Endodermal cell (in vitro differentiated cells): Measurements from ENCODE around the gene PACRG. TPM values are rescaled to one million over a fixed set of nuclear protein-coding genes. Genes with fewer than 3 reads are reported as not detected.

Experiments used
- DNase-seq: peaks from one replicate; pipeline ENCODE4 v3.0.0-alpha.2; 2017
- H3K27ac ChIP-seq: 2 replicates; pipeline ENCODE4 v1.5.1; 2013; ENCODE audit warnings: mild to moderate bottlenecking, low read depth, low read length, moderate library complexity
- H3K27me3 ChIP-seq: 2 replicates; pipeline ENCODE4 v1.6.1; 2013; ENCODE audit warnings: mild to moderate bottlenecking, low read length, moderate library complexity; ENCODE audit not compliant: insufficient read depth, control insufficient read depth, poor library complexity, severe bottlenecking
- H3K36me3 ChIP-seq: 2 replicates; pipeline ENCODE4 v1.7.0; 2013; ENCODE audit warnings: mild to moderate bottlenecking, low read length, moderate library complexity; ENCODE audit not compliant: control insufficient read depth, insufficient read depth
- H3K4me1 ChIP-seq: one replicate; pipeline ENCODE4 v1.7.0; 2013; ENCODE audit warnings: low read length; ENCODE audit not compliant: control insufficient read depth, insufficient read depth
- H3K4me3 ChIP-seq: 2 replicates; pipeline ENCODE4 v1.5.1; 2013; ENCODE audit warnings: mild to moderate bottlenecking, low read length, moderate library complexity
- H3K9ac ChIP-seq: 2 replicates; pipeline ENCODE4 v1.6.1; 2013; ENCODE audit warnings: mild to moderate bottlenecking, low read length, moderate library complexity; ENCODE audit not compliant: poor library complexity, severe bottlenecking; ENCODE audit errors: extremely low read depth
- H3K9me3 ChIP-seq: 2 replicates; pipeline ENCODE4 v1.6.1; 2013; ENCODE audit warnings: mild to moderate bottlenecking, low read length, moderate library complexity; ENCODE audit not compliant: control insufficient read depth
- H3K27ac Mint-ChIP-seq: 2 replicates; pipeline ENCODE4 v1.8.0; 2020; ENCODE audit warnings: mixed read lengths
- H3K27me3 Mint-ChIP-seq: 2 replicates; pipeline ENCODE4 v1.8.0; 2021; ENCODE audit warnings: mild to moderate bottlenecking, mixed read lengths; ENCODE audit not compliant: insufficient read depth
- H3K36me3 Mint-ChIP-seq: 2 replicates; pipeline ENCODE4 v1.8.0; 2020; ENCODE audit warnings: low read depth, mixed read lengths
- H3K4me1 Mint-ChIP-seq: 2 replicates; pipeline ENCODE4 v1.8.0; 2020; ENCODE audit warnings: mixed read lengths
- H3K4me3 Mint-ChIP-seq: 2 replicates; pipeline ENCODE4 v1.8.0; 2020; ENCODE audit warnings: mild to moderate bottlenecking, moderate library complexity, mixed read lengths
- H3K9me3 Mint-ChIP-seq: 2 replicates; pipeline ENCODE4 v1.8.0; 2020; ENCODE audit warnings: mild to moderate bottlenecking, mixed read lengths
- WGBS, 2 experiments: methylation state at CpG; one replicate each; pipeline versions ENCODE4 v1.1.5 to v1.1.7; 2013; ENCODE audit warnings: missing lambda C conversion rate in 2 of 2, mixed read lengths in 1 of 2; ENCODE audit not compliant: insufficient coverage in 1 of 2, insufficient read length in 1 of 2; 5-methylcytosine and 5-hydroxymethylcytosine counted together
- total RNA-seq, 2 donors: library from RNA; stranded (reverse); fragmentation: NEBNext Ultra II Directional in 1 of 2; extraction: Animal tissue kit (Norgen Biotek cat#: 25700) in 1 of 2; gene quantifications; 2 replicates in 1 of 2; 3 replicates in 1 of 2; pipeline ENCODE4 v1.2.1, GENCODE V29; 2021
- TF ChIP-seq, protein P1 (sequence below): fragments of 200-600 bp; sonication (generic); conservative IDR thresholded peaks from 2 replicates; pipeline ENCODE4 v1.5.0; 2021; ENCODE audit warnings: antibody characterized with exemption, mild to moderate bottlenecking

Gene PACRG
- total RNA-seq, 2 donors from 2014 or later = 0.42 to 0.44 TPM

DNA sequence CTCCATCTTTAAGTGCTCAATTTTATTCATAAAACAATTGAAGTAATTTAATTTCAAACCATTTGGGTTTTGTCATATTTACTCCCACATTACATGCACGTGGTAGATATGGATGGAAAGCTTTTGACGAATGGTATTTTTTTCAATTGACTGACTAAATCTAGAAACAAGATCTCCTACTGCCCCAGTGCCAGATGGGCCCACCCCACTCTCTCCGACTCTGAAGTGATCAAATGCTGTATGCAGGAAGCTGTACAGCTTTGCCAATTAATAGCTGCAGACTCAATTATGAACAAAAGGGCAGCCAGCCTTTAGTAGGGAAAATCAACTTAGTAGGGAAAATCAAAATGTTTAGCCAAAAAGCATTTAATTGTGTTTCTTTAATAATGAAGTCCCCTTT is 46.2 kb downstream of the PACRG start:
- no peaks in the 10 kb centered on the region for H3K4me1 Mint-ChIP-seq
- no peaks in the 10 kb centered on the region for H3K27me3 ChIP-seq
- H3K36me3 ChIP-seq = no peaks in the 10 kb centered on the region
- no peaks in the 10 kb centered on the region for H3K4me1 ChIP-seq
- H3K36me3 Mint-ChIP-seq = no peaks in the 10 kb centered on the region
- TF ChIP-seq, protein P1, sequence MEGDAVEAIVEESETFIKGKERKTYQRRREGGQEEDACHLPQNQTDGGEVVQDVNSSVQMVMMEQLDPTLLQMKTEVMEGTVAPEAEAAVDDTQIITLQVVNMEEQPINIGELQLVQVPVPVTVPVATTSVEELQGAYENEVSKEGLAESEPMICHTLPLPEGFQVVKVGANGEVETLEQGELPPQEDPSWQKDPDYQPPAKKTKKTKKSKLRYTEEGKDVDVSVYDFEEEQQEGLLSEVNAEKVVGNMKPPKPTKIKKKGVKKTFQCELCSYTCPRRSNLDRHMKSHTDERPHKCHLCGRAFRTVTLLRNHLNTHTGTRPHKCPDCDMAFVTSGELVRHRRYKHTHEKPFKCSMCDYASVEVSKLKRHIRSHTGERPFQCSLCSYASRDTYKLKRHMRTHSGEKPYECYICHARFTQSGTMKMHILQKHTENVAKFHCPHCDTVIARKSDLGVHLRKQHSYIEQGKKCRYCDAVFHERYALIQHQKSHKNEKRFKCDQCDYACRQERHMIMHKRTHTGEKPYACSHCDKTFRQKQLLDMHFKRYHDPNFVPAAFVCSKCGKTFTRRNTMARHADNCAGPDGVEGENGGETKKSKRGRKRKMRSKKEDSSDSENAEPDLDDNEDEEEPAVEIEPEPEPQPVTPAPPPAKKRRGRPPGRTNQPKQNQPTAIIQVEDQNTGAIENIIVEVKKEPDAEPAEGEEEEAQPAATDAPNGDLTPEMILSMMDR = no peak
- no peaks in the 10 kb centered on the region for H3K9me3 ChIP-seq
- no peak overlapping the region for H3K27ac ChIP-seq
- no peak overlapping the region for H3K27ac Mint-ChIP-seq
- H3K27me3 Mint-ChIP-seq = no peaks in the 10 kb centered on the region
- peaks cover 3% of the 10 kb centered on the region for H3K9me3 Mint-ChIP-seq
- no peak overlapping the region for H3K4me3 ChIP-seq
- no peak for DNase-seq
- WGBS, 2 experiments = 80 to 95% methylated on average over 1 to 3 of the region's 3 CpGs
- H3K9ac ChIP-seq = no peak overlapping the region
- H3K4me3 Mint-ChIP-seq = no peak overlapping the region

DNA sequence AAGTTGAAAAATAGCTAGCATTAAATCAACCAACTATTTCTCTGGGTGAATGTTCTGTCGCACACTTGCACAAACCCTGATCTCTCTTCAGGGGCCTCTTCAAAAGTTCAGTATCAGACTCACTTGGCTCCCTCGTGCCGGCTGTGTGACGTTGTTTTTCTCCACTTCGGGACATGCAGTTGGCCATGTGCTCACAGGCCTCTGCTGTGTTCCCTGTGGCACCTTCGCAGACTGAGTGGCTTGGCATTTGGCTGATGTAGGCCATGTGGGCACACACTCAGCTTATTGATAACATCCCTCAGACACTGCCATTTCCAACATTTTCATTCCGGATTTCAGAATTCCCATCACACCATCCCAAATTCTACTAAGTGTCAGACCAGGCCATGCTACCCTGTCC is 49.3 kb downstream of the PACRG start:
- 83 to 93% methylated on average over 5 to 7 of the region's 7 CpGs for WGBS, 2 experiments
- no peak overlapping the region for H3K9ac ChIP-seq
- no peaks in the 10 kb centered on the region for H3K9me3 ChIP-seq
- Mint-ChIP-seq H3K27ac (no peak overlapping the region), H3K4me3 (no peak overlapping the region), H3K9me3 (peaks cover 8% of the 10 kb centered on the region), H3K36me3 (no peaks in the 10 kb centered on the region), H3K4me1 (no peaks in the 10 kb centered on the region), H3K27me3 (no peaks in the 10 kb centered on the region)
- H3K4me3 ChIP-seq = no peak overlapping the region
- H3K27me3 ChIP-seq = no peaks in the 10 kb centered on the region
- TF ChIP-seq, protein P1 = no peak
- no peaks in the 10 kb centered on the region for H3K4me1 ChIP-seq
- H3K36me3 ChIP-seq = no peaks in the 10 kb centered on the region
- DNase-seq = no peak
- H3K27ac ChIP-seq = no peak overlapping the region

DNA sequence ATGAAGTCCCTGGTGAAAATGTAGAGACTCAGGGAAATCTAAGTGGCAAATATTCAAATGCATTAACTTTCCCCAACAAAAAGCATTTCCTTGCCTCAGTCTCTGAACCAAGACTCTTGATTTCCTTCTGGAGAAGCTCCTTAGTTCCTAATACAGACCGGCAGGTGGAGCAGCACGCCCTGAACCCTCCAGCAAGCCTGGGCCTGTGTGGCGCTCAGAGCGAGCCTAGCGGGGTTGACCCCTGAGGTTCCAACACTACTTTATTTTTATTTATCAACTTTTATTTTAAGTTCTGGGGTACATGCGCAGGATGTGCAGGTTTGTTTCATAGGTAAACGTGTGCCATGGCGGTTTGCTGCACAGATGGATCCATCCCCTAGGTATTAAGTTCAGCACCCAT is 50.8 kb downstream of the PACRG start:
- Mint-ChIP-seq H3K4me1 (no peaks in the 10 kb centered on the region), H3K36me3 (no peaks in the 10 kb centered on the region), H3K27me3 (no peaks in the 10 kb centered on the region), H3K4me3 (no peak overlapping the region), H3K9me3 (peaks cover 8% of the 10 kb centered on the region), H3K27ac (no peak overlapping the region)
- Histone ChIP-seq H3K27me3 (no peaks in the 10 kb centered on the region), H3K9me3 (no peaks in the 10 kb centered on the region), H3K36me3 (no peaks in the 10 kb centered on the region), H3K4me3 (no peak overlapping the region), H3K4me1 (no peaks in the 10 kb centered on the region), H3K9ac (no peak overlapping the region), H3K27ac (no peak overlapping the region)
- no peak for DNase-seq
- WGBS, 2 experiments = 94 to 95% methylated on average over 3 to 8 of the region's 8 CpGs
- TF ChIP-seq, protein P1 = peak; percentile 20
